HG03565 (cell line): Measurements from ENCODE around the gene SEMA3B.
"Not testable (repeated sequence)": the region's sequence is repeated elsewhere in the genome, so short reads cannot be mapped to it uniquely, and the experiment has no call there.

ENCODE experiments used
- ATAC-seq: cut with Tn5 transposase; IDR thresholded peaks from one replicate; pipeline ENCODE4 v1.9.1; 2021; ENCODE audit warnings: mild to moderate bottlenecking, moderate library complexity; ENCODE audit not compliant: unreplicated experiment

The SEMA3B gene

DNA sequence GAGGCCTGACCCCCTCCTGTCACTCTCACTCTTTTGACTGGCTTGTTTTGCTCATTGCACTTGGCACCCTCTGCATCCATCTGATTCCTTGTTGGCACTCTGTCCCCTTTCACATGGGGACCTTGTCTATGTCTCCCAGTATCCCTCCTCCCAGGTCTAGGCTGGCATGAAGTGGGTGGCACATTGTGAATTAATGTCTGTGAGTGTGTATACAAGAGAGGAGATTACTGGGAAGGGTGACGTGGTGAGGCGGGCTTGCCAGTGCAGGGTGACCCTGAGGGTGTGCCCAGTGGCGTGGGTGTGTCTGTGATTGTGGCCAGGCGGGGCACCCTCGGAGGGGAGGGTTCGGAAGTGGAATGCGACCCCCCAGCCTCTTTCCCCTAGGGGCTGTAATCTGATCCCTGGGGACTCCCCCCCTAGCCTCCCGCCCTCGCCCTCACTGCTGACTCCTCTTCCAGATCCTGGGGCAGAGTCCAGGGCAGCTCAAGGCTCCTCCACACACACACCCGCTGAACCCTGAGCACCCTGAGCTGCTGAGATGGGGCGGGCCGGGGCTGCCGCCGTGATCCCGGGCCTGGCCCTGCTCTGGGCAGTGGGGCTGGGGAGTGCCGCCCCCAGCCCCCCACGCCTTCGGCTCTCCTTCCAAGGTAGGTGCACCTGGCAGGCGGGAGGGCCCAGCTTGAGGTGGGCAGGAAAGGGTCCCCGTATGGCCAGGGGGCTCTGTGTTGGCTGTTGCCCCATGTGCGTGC is at the start of gene SEMA3B:
SEMA3B (plus strand) TSS at position 445 of the 749 bp plus-strand sequence; CDS start at position 539, 94 bp downstream.
- no peak for ATAC-seq

DNA sequence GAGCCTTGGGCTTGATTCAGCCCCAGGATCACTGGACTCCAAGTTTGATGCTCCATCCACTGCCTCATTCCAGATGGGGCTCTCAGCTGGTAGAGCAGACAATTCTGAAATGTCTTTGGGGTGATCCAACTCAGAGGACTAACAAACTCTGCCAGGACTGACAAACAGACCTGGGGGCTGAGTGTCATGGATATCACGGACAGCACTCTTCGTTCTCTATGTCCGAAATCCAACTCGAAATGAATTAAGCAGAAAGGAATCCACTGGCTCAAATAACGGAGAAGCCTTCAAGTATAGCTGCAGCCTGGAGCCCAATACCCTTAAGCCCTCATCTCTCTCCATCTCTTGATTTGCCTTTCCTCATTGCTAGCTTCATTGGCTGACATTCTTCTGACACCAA is 49.7 kb upstream of the SEMA3B start:
- no peak for ATAC-seq

DNA sequence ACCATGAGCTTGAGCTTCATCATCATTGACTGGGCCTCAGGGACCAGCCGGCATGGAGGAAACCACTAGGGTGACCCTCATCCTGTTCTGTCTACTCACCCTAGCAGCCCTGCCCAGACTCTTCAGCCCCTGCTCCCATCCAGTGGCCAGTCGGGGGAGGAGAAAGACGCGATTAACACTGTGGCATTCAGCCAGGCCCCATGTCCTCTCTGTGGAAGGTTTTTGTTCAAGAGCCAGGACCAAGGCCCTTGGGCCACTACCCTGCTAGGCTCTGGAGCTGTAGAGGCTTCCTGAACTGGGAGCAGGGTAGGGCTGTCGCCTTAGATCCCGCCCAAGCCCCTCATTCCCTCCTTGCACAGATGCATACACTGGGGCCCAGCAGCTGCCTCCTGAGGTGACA is 48.8 kb upstream of the SEMA3B start:
- ATAC-seq = no peak

DNA sequence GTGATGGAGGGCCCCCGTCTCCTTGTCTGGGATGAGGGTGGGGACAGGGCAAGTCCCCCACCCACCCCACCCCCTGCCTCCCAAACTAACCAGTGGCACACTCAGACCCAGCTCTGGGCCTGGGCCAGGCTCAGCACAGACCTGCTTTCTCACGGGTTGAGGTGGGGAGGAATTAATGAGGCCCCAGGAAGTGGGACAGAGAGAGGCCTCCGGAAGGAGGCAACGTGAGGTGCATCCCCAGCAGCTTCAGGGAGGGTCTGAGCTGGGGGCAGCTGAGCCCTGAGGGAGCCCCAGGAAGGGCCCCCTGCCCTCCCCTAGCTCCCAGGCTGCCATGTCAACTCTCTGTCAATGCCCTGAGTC is 47.9 kb upstream of the SEMA3B start:
- ATAC-seq = no peak

DNA sequence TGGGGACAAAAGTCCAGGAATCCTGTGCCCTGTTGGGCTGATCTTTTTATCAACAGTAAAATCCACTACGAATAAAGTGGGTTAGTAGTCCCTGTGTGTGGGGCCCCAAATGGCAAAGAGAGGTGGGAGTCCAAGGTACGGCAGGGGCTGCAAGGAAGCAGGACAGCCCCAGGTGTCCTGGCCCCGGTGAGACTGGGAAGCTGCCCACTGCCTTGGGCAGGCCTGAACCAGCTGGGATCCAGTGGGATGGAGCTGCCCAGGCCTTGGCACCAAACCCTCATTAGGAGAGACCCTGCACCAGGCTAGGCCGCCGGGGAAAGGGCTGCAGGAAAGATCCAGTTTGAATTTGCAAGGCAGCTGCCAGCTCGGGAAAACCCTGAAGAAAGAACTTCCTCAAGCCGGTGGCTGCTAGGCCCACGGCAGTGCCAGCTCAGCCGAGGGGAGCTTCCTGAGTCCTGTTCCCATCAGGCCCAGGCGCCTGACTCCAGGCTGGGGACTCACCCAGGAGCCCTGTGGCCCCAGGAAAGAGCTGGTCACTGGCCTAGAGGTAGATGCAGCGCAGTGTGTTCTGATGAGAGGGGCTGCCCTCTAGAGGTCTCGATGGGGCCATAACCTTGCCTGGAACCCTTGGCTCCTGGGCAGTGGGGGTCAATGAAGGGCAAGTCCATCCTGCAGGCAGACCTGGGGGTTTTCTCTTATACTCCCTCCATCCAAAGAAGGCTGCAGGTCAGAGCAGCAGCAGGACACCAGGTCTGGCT is 47.4 kb upstream of the SEMA3B start:
- no peak for ATAC-seq

DNA sequence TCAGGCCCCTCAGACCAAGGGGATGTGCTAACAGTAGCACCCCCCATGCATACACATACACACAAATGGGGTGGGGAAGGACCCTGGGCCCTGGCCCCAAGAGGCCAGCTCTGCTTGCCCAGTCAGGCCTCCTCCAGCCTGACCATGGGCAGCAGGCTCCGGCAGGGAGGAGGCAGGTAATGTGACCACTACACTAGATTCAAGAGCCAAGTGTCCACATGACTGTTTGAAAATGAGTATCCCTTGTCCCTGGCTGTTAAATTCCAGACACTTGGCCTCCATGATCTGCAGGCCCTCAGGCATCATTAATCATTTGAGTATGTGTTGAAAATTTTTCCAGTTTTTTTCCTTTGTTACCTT is 46.8 kb upstream of the SEMA3B start:
- no peak for ATAC-seq

DNA sequence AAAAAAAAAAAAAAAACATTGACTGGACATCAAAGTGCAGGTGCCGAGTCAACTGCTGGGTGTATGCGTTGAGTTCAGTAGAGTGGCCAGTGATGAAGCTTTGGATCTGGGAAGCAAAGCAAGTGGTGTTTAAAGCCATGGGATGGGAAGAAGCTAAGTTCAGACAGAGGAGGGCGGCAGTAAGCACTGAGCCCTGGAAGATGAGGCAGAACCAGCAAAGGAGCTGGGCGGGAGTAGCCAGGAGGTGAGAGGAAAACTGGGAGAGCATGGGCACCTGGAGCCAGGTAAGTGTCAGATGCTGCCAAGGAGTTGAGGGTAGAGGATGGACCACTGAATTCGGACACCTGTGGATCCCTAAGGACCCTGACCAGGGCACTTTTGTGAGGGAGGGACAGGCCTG is 44.3 kb upstream of the SEMA3B start:
- ATAC-seq = no peak

DNA sequence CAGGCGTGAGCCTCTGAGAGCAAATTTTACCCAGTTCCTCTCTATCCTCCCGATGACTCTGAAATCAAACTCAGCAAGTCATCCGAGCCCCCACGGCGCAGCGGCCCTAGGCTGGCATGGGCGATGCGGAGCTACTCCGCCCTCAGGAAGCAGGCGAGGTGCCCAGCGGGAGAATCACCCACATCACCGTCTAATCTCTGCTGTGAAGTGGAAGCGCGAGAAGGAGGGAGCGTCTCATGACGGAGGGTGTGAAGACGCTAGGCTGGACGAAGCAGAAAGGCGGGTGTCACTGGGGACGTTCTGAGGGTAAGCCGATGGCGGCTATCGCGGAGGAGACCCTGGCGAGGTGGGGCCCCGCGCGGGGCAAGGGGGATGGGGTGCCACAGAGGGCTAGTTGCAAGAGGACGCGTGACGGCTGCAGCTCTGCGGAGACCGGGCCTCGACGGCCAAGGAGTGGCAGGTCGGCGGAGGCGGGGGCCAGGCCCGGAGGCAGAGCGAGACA is 42.0 kb upstream of the SEMA3B start:
- ATAC-seq = no peak

DNA sequence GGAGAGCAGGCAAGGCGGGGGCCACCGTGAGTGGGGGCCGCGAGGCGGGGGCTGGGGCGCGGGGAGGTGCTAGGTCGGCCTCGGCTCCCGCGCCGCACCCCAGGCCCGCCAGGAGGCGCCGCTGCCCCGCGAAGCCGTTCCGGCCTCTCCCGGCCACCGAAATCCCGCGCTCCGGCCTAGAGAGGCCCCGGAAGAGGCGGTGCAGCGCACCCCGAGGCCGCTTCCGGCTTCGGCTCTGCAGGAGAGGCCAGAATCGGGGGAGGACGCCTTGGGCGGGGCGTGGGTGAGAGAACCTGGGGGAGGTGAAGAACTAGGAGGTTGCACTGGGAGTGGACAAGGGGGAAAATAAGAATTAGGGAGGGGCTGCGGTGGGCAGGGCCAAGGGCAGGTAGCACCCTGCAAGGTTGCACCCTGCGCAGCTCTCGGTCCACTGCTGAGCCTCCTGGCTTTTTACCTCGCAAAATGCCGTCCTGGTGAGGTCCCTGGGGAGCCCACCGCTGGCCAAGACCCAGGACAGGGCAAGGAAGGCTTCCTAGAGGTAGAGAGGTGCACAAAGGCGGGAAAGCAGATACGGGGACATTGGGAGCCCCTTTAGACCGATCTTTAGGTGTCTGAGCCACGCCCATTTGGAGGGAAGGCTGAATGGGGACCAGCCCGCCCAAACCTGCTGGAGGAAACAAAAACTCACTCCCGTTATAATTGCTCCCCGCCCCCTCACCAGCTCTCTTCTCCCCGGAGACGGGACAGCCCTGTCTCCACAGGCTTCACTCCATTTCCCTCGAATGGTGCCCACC is 41.4 kb upstream of the SEMA3B start:
- ATAC-seq = peak; percentile 66

DNA sequence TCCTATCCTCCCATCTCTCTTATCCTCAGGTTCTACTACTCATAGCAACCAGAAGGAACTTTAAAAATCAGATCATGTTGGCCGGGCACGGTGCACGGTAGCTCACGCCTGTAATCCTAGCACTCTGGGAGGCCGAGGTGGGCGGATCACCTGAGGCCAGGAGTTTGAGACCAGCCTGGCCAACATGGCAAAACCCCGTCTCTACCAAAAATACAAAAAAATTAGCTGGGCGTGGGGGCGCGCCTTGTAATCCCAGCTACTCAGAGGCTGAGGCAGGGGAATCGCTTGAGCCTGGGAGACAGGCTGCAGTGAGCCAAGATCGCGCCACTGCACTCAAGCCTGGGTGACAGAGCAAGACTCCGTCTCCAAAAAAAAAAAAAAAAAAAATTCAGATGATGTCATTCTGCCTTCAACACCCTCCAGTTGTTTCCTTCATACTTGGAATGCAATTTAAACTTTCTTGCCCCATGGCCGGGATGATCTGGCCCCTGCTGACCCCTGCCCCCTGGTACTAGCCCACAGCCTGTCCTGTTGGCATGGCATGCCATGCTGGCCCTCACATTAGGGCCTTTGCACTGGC is 40.7 kb upstream of the SEMA3B start:
- not testable (repeated sequence) for ATAC-seq

DNA sequence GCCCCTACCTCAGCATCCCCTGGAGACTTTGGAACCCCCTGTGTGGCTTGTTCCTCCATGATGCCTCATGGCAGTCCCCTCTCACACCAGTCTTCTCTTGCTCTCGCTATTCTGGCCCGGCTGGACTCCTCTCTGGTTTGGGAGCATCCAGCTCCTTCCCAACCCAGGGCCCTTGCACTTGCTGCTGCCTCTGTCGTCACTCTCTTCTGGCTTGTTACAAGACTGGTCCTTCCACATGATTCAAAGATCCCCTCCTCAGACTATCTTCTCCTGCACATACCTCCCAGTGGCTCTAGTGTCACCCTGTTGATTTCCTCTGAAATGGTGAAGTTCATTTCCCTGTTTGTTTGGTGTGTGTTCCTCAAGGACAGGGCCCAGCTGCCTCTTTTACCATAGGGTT is 39.5 kb upstream of the SEMA3B start:
- ATAC-seq = no peak

DNA sequence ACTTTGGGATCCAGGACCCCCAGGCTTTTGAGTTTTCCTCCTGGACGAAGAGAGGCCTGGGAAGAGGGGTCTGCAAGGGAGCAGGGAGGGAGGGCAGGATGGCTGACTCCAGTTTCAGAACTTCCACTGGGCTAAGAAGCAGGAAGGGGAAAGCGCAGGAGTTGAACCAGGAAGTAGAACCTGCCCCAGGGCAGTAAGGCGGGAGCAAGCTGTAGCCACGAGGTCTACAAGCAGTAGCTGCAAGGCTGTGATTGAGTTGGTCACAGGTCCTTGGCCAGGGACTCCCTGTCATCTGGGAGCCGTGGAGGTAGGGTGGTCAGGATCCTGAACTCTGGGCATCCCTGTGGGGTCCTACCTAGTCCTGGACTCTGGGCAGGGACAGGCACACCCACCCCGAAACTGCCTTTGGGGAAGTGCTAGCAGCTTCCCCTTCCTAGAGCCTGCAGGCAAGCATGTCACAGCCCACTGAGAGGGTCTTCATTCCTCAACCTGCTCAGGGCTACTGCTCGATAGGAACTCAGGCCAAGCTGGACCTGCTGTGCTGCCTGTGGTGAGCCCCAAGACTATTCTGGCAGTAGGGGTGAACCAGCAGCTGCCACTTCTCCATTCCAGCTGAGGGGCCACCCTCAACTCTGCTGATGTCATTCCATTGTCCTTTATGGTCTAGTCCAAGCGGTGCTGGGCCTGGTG is 38.7 kb upstream of the SEMA3B start:
- no peak for ATAC-seq

DNA sequence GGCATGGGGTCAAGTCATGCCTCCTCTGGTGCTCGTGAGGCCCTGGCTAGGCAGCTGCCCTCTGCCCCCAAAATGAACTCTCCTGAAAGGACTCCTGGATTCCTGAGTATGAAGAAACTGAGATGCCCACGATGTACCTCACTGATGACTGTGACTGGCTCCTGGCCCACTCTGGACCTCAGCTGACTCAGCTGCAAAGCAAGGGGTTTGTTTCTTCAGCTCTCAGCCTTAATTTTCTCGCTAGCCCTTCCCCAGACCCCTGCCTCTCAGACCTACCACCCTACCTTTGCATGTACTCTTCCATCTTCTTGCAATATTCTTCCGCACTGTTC is 38.2 kb upstream of the SEMA3B start:
- no peak for ATAC-seq

DNA sequence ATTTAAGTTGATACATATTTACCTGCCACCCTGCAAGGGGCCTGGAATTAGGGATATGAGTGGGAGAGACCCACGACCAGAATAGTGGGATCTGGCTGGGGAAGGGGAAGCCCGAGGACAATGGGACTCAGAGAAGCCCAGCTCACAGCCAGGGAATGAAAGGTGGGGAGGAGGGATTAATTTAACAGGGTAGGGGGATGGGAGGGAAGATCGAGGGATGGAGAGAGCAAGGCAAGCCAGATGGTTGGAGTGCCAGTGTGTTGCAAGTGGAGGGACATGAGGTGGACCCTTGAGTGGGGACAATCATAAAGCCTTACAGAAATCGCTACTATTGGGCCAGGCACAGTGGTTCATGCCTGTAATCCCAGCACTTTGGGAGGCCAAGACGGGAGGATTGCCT is 37.4 kb upstream of the SEMA3B start:
- no peak for ATAC-seq

DNA sequence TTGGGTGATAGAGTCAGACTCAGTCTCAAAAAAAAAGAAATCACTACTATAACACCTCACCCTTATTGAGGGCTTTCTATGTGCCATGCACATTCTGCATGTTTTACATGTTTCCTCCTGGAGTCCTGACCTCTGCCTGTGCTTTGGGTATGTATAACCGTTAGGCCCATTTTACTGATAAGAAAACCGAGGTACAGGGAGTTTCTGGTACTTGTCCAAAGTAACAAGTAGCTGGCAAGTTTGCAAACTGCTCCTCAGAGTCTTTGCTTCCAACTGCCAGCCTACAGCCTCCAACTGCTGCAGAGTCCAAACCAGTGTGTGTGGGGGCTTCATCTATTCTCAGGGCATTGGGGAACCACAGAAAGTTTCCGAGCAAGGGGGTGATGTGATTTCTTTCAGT is 36.6 kb upstream of the SEMA3B start:
- no peak for ATAC-seq

DNA sequence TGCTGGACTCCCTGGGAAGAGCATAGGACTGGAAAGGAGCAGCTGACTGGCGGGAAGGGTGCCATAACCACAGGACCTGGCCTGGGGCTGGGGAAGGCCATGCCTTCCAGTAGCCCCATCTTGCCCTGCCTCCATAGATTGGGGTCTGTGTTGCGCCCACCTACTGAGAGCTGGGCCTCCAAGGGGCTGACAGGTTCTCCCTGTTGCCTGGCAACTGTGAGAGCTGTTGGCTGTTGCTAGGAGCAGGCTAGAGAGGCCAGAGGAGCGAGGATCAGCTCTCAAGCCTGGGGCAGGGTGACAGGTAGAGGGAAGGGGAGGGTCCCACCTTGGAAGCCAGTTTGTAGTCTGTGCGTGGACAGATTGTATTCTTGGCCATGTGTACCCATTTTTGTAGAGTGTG is 35.8 kb upstream of the SEMA3B start:
- no peak for ATAC-seq

DNA sequence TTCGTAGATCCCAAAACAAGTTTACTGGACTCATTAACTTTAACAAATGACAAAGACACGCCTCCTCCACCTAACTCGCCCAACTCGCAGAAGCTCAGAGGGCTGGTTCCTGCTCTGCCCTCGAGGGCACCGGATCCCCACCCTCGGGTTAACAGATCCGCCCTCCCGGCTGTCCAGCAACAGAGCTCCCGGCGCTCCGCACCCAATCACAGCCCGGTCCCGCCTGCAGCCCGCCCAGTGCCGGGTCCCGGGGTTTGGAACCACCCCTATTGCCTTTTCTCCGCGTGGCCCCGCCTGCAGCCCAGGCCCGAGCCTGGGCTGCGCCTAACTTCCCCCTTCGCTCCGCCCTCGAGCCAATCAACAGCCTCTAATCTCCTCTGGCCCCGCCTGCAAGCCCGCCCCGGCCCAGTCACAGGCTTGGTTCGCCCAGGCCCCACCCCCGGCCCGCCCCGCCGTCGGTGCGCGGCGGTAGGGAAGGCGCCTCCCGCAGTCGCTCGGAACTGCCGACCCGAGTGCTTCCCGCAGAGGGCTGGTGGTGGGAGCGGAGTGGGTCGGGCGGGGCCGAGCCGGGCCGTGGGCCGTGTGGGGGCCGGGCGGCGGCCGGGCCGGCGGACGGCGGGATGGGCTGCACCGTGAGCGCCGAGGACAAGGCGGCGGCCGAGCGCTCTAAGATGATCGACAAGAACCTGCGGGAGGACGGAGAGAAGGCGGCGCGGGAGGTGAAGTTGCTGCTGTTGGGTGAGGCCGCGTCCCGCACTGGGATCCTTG is 33.0 kb upstream of the SEMA3B start, which contains the start of gene GNAI2:
GNAI2 (plus strand) TSS at position 489 of the 768 bp plus-strand sequence; CDS start at position 621, 132 bp downstream.
- peak; percentile 90 for ATAC-seq

DNA sequence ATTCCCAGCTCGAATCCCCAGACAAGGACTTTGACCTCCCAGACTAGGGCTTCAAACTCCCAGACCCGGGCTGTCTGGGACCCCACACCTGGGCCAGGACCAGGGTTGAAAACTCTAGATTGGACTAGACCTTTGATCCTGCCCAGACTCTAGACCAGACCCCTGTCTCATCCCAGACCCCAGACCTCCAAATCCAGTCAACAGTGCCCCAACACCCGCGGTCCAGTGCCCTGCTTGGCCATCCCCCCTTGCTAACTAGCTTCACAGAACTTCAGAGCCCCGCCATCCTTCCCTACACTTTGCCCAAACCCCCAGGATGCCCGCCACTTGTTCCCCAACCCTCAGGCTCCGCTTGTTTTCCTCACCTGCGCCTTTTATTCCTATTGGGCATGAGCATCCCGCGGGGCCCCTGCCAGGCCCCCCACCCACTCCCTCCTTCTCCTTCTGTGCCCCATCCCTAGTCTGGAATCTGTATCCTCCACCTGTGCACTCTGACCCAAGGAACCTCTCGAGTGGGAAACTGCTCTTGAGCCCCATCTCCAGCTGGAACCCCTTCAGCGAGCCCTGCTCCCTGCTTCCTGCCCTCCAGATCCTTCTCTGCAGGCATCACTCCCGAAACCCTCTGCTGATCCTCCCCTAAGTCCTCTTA is 32.3 kb upstream of the SEMA3B start:
- ATAC-seq = no peak

DNA sequence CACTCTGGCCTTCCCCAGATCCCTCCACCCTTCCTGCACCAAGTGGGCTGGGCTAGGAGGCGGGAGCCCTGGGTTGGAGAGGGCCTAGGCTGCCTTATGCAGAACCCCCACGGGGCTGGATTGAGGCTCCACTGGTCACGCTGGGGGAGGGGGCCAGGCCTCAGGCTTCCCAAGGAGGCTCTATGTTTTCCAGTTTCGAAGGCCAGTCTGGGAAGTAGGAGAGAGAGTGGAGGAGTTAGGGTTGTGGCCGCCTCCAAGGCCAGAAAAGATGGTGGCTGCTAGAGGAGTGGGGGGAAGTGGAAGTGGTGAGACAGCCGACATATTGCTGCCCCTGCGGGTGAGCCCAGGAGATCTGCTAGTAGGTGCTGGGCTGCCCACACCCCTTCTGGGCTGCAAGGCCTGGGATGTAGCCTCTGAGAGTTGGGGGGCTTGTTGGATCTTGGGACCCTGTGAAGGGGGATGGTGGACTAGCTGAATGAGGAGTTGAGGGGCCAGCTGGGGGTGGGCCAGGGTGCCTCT is 31.8 kb upstream of the SEMA3B start:
- ATAC-seq = no peak
